ENCODE data around the gene CIROP.

The CIROP gene

GRCh38 chr14:23104591-23105347 is at the start of gene CIROP:
TSS of gene CIROP (minus strand) at chr14:23104989. CDS start at chr14:23104920, 69 bp downstream.
- DNase-seq (ENCODE audit: low read depth) = no peak
- TF ChIP-seq, protein P1, sequence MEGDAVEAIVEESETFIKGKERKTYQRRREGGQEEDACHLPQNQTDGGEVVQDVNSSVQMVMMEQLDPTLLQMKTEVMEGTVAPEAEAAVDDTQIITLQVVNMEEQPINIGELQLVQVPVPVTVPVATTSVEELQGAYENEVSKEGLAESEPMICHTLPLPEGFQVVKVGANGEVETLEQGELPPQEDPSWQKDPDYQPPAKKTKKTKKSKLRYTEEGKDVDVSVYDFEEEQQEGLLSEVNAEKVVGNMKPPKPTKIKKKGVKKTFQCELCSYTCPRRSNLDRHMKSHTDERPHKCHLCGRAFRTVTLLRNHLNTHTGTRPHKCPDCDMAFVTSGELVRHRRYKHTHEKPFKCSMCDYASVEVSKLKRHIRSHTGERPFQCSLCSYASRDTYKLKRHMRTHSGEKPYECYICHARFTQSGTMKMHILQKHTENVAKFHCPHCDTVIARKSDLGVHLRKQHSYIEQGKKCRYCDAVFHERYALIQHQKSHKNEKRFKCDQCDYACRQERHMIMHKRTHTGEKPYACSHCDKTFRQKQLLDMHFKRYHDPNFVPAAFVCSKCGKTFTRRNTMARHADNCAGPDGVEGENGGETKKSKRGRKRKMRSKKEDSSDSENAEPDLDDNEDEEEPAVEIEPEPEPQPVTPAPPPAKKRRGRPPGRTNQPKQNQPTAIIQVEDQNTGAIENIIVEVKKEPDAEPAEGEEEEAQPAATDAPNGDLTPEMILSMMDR (IDR thresholded peaks at IDR 0.05; ENCODE audit: insufficient read depth, low read depth, low read length, missing control alignments) = no peak
- no peak within 1 kb of the TSS for H3K4me3 ChIP-seq (ENCODE audit: low read depth, low read length)

DNA sequence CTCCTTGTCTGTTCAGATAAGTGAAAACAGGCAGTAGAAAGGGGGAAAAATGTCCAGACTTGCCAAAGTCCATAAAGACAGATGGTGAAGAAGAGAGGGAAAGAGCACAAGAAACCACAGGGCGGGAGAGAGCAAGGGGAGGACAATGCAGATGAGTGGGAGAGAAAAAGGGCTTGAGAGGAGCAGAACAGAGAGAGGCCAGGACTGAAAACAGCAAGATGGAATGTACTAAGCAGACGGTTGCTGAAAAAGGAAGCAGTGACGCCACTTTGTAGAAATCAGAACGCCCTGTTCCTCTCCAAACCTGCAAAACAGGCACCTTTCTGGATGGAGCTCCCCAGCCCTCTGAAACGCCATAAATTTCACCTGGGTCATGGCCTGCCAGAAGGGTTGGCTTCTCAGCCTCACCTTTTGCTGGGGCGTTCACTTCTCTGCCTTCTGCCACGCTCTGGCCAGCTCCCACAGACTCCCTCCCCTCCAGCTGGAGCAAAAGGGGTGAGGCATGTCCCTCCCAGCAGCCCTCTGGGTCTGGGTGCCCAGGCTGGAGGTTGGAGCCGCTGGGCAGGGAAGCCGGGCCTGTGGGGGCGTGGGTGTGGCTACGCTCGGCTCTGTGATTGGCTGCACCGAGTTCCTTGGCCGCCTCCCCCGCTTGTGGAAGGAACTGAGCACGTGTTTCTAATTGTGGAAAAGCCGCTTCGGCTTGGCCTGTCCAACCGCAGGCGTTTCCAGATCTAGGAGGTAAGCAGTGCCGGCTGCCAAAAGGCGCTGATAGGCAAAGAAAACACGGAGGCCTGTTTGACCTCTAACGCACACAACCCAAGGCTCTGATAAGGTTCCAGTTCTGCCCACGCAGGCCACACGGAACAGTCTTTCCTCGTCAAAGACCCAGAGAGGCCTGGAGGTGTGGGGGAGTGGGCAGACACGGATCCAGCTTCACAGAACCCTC is 49.3 kb upstream of the CIROP start:
- TF ChIP-seq, protein P1 (IDR thresholded peaks at IDR 0.05; ENCODE audit: insufficient read depth, low read depth, low read length, missing control alignments) = no peak
- no peak overlapping the region for H3K4me3 ChIP-seq (ENCODE audit: low read depth, low read length)
- DNase-seq (ENCODE audit: low read depth) = no peak

- no peak for DNase-seq (ENCODE audit: low read depth)
- TF ChIP-seq, protein P1 (IDR thresholded peaks at IDR 0.05; ENCODE audit: insufficient read depth, low read depth, low read length, missing control alignments) = no peak
- H3K4me3 ChIP-seq (ENCODE audit: low read depth, low read length) = no peak overlapping the region
Measured at GRCh38 chr14:23151342-23151741, 46.6 kb upstream of the CIROP start.

DNA sequence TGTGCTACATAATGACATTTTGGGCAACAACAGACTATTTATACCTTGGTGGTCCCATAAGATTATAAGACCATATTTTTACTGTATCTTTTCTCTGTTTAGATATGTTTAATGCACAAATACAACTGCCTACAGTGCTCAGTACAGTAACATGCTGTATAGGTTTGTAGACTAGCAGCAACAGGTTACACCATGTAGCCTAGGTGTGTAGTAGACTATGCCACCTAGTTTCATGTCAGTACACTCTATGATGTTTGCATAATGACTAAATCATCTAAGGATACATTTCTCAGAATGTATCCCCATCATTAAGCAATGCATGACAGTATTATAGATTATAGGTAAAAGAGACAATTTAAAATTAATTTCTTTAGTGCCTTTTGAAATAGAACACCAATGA is 45.0 kb upstream of the CIROP start:
- TF ChIP-seq, protein P1 (IDR thresholded peaks at IDR 0.05; ENCODE audit: insufficient read depth, low read depth, low read length, missing control alignments) = no peak
- DNase-seq (ENCODE audit: low read depth) = no peak
- no peak overlapping the region for H3K4me3 ChIP-seq (ENCODE audit: low read depth, low read length)

GRCh38 chr14:23148591-23149249 is 43.9 kb upstream of the CIROP start:
- DNase-seq (ENCODE audit: low read depth) = peak; percentile 4
- TF ChIP-seq, protein P1 (IDR thresholded peaks at IDR 0.05; ENCODE audit: insufficient read depth, low read depth, low read length, missing control alignments) = no peak
- no peak overlapping the region for H3K4me3 ChIP-seq (ENCODE audit: low read depth, low read length)

GRCh38 chr14:23147676-23148075 is 42.9 kb upstream of the CIROP start:
- TF ChIP-seq, protein P1 (IDR thresholded peaks at IDR 0.05; ENCODE audit: insufficient read depth, low read depth, low read length, missing control alignments) = no peak
- no peak for DNase-seq (ENCODE audit: low read depth)
- H3K4me3 ChIP-seq (ENCODE audit: low read depth, low read length) = no peak overlapping the region

Data from GM12865 (cell line).